HG03378 (cell line): Measurements from ENCODE around the gene ARF3.

Source experiments
- ATAC-seq: cut with Tn5 transposase; IDR thresholded peaks from one replicate; pipeline ENCODE4 v1.9.1; 2021; ENCODE audit warnings: mild to moderate bottlenecking, moderate library complexity; ENCODE audit not compliant: unreplicated experiment

ARF3 gene

GRCh38 chr12:48967991-48968390 is 10.7 kb upstream of the ARF3 start:
- no peak for ATAC-seq

- ATAC-seq: no peak
These were observed 9.0 kb upstream of the ARF3 start for GRCh38 chr12:48966177-48966895.

DNA sequence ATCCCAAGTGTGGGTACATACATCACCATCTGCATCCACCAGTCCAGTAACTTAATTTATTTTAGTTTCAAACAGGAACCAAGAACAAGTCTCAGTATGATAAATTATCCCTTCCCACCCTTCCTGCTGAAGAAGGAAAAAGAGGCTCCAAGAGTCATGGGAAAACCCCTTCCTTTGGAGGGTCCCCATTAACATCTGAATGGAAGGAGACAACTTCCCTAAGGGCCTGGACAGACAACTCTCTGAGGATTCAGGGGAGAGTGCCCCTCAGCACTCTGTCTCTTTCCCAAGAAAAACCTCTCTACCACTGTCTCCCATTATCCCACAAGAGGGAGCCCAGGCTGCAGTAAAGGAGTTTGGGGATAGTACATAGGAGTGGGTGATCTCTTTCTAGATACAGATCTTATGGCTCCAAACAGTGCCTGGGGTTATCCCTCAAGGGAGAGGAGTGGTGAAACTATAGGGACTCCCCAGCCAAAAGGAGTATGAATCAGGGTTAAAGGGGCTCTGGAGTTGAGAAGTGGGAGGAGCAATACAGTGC is 8.1 kb upstream of the ARF3 start:
- no peak for ATAC-seq

DNA sequence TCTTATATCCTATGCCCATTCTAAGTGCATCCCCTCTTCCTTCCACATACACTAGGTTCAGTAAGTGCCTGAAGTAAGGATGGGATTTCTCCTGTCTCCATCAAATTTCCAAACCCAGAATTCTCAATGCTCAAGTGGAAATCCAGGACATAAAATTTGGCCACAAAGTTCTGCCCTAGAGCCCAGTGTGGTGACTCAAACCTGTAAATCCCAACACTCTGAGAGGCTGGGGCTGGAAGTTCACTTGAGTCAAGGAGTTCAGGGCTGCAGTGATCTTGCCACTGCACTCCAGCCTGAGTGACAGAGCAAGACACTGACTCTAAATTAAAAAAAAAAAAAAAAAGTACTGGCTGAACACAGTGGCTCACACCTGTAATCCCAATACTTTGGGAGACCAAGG is 4.5 kb upstream of the ARF3 start:
- no peak for ATAC-seq

GRCh38 chr12:48961331-48961730 is 4.0 kb upstream of the ARF3 start:
- ATAC-seq: no peak

DNA sequence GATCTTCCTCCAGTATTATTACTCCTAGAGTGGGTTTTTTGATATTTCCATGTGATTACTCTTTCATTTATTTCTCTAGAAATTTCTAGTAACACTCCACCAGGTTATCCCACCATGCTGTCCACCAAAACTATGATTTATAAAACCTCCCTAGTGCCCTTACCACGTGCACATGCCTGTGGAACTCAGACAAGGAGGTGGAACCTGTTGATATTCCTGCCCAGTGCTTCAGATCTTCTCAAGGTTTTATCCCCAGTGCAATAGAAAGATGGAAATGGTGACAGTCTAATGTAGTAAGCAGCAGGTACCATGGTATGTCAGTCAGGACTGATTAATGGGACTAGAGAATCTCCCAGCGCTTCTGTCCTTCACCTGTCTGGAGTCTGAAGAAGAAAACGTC is 3.5 kb upstream of the ARF3 start:
- no peak for ATAC-seq

- no peak for ATAC-seq
These were observed 732 bp upstream of the ARF3 start for GRCh38 chr12:48958049-48958388.

DNA sequence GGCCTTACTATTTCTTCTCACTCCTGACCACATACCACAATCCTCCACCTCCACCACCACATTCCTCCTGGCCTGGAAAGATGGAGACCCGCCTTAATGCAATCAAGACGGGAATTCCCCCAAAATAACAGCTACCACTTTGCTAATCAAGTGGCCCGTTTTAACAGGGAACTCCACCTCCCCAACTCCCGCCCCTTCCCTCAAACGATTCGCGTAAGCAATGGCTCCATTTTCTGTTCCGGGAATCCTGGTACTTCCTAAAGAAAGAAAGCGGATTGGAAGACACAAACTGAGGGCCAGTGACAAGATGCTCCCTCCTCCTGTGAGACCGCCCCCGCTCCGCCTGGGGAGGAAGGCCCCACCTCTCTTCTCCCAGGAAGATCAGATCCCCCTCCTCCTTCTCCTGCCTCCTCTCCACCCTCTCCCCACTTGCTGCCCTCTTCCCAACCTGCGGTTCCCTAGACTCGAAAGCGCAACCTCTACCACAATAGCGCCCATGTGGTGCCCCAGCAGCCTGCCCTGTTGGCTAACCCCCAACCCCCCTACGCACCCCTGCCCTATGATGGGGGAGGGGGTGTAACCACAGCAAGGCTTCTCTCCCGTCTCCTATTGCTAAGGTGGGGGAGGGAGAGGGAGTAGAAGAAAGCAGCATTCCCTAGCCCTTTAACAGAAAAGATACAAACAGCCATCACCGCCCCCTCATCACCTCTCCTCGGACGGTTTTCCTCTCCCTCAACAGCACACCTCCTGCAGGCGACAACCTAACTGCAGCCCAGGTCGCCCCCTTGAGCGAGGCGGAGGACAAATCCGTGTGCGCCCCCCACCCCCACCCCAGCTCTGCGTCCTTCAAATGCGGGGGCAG is 777 bp downstream of the ARF3 start:
- no peak for ATAC-seq

- no peak for ATAC-seq
These were observed 2.3 kb downstream of the ARF3 start for GRCh38 chr12:48954841-48955501.

- no peak for ATAC-seq
These were observed 3.2 kb downstream of the ARF3 start for GRCh38 chr12:48954061-48954460.

DNA sequence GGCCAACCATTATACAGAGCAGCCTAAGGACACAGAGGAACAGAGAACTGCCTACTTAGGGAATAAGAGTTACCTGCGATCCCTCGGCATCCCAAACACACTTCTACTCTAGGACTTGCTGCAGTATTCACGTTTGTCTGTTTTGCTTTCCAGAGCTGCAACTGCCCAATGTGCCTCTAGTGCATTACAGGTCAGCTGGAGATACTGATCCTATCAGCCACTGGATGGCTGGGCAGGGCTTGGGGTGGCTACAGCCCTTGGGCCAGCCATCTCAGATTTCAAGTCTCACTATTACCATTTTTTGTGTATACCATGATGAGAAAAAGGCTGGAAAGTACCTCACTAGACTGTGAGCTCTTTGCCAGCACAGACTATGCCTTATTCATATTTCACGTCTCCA is 4.6 kb downstream of the ARF3 start:
- no peak for ATAC-seq

GRCh38 chr12:48947727-48948126 is 9.6 kb downstream of the ARF3 start:
- no peak for ATAC-seq

- no peak for ATAC-seq
These were observed 10.3 kb downstream of the ARF3 start for GRCh38 chr12:48946943-48947342.

DNA sequence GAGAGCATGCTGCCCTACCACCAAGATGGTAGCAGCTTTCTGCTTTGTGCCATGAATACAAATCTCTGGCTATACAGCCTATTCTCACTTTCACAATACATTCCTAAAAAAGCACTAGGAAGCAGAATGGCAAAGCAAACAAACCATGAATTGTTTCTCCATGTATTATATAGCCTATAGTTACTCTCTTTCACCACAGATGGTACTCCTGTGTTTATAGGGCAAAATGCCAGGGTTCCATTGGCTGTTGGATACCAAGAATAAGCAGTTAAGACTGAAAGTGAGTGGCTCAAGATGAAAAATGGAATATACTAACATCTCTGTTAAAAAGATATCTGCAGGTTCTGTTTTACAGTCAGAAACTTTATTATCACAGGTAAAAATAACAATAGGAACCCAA is 11.1 kb downstream of the ARF3 start:
- no peak for ATAC-seq

DNA sequence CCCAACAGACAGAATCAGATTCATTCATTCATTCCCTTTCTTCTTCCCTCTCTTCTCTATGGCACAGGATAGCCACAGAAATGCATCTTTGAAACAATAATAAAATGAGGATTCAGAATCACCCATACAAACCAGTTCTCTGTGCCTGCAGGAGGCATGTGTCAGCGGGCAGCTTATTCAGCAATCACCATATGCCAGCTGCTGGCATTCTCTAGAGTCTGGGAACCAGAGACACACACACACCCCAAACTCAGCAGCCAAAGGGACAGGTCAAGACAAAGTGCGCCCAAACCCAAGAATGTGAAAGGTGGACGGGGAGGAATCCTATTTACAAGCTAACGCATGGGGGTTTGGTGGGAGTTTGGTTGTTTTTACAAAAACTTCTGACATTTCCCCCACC is 14.1 kb downstream of the ARF3 start:
- ATAC-seq: no peak

- ATAC-seq: no peak
These were observed 17.1 kb downstream of the ARF3 start for GRCh38 chr12:48940181-48940580.

DNA sequence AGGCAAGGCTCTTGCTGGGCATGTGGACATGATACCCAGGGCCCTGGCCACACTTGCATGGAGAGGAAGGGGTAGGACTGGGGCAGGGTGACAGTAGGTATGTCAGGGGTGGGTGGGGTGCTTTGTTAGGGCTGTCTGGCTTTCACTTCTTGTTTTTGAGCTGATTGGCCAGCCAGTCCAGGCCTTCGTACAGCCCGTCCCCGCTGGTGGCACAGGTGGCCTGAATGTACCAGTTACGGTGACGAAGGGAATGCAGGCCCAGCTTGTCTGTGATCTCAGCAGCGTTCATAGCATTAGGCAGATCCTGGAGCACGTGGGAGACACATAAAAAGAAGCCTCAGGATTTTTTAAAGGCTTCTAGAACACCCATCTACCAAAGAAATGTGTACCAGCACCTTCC is 18.5 kb downstream of the ARF3 start:
- ATAC-seq: no peak

DNA sequence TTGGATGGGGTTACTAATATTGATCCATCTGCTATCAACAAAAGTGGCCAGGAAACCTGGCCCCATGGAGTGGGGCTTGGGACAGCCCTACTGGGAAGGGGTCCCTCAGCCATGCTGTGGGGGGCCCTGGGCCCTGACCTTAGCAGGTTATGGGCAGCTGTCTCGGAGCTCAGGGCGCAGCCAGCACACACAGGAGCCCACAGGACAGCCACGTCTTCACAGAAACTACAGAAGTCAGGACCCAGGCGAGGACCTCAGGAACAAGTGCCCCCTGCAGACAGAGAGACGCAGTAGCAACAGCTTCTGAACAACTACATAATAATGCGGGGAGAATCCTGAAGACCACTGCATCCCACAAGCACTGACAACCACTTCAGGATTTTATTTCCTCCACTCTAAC is 20.1 kb downstream of the ARF3 start:
- ATAC-seq: no peak

DNA sequence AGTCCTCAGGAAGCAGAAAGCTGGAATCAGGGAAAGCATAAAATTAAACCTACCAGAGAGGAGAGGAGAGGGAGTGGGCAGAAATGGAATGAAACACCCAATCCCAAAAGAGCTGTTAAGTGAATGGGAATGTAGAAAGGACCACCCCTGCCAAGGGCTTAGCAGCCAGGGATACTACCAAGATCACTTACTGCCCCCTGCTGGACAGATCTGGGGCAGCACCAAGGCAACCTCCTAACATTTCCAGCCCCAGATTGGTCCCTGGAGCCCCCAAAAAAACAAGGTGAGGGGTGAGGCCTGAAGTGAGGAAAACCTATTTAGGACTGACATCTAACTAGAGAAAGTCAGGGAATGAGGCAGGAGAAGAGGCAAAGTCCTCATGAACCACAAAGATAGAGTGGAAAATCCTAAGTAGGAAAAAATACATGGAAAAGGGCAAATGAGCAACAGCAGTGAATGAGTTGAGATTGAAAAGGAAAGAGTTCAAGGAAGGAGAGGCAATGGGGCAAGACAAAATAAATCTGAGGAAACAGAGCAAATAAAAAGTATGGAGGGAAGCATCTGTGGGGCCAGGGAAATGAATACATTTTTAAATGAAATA is 20.8 kb downstream of the ARF3 start:
- ATAC-seq: no peak

DNA sequence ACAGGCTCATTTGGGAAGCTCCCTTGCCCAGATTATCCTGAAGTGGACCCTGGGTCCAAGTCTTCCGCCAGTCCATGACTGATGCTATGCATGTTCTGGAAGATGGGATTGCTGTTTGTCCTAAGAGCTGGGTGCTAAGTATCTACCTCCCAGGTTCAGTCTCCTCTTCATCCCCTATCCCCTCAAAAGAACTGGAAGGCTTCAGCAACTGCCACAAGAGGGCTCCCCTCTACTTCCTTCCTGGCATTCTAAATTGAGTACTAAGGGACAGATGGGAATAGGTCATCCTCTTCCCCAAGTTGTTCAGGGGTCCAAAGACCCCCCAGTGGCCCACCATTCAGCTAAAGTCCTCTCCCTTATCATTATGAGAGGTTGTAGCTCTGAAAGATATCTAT is 23.0 kb downstream of the ARF3 start:
- no peak for ATAC-seq

DNA sequence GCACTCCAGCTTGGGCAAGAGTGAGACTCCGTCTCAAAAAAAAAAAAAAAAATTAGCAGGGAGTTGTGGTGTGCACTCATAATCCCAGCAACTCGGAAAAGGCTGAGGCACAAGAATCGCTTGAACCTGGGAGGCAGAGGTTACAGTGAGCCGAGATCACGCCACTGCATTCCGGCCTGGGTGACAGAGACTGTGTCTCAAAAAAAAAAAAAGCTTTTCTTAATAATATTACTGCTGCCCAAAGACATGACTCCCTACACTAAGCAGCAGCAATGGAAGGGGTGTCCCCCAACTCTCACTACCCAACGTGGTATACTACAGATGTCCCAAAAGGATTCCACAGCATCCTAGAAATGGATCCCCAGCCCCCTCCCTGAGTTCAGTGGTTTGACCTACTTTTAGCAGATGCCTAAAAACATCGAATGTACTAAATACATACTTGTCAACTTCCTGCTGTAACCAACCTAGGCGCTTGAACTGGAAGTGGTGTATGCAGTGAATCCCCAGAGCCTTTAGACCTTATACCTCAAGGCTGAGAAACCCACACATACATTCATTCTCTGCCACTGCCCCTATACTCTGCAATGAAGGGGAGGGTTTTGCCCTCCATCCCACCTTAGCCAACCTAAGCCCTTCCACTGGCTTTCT is 23.5 kb downstream of the ARF3 start:
- ATAC-seq: no peak
